Ascending aorta (tissue), 2 donors: ENCODE results near the gene KCTD10. TPM values are rescaled to one million over a fixed set of nuclear protein-coding genes. Genes with fewer than 3 reads are reported as not detected.

Source experiments
- DNase-seq, 2 donors: peaks; one replicate each; pipeline ENCODE4 v3.0.0-alpha.2; 2019; ENCODE audit warnings: low spot score in 2 of 2
- H3K27ac ChIP-seq, 2 donors: fragments of 200-600 bp; sonication (generic); one replicate each; pipeline ENCODE4 v1.5.1; 2016 to 2017; ENCODE audit warnings: mild to moderate bottlenecking in 1 of 2
- H3K27me3 ChIP-seq: fragments of 200-600 bp; sonication (generic); one replicate; pipeline ENCODE4 v1.5.1; 2017
- H3K36me3 ChIP-seq, 2 donors: fragments of 200-600 bp; sonication (generic); one replicate each; pipeline ENCODE4 v1.5.1; 2016
- H3K4me1 ChIP-seq, 2 donors: fragments of 200-600 bp; sonication (generic); one replicate each; pipeline ENCODE4 v1.5.1; 2016 to 2017; ENCODE audit warnings: mild to moderate bottlenecking in 1 of 2
- H3K4me3 ChIP-seq, 2 donors: fragments of 200-600 bp; sonication (generic); one replicate each; pipeline ENCODE4 v1.5.1; 2016 to 2017; ENCODE audit warnings: mild to moderate bottlenecking in 1 of 2
- H3K9me3 ChIP-seq, 2 donors: fragments of 200-600 bp; sonication (generic); one replicate each; pipeline ENCODE4 v1.5.1; 2016
- CTCF ChIP-seq, 3 experiments: fragments of 200-600 bp in 2 of 3; fragments of 450-650 bp in 1 of 3; sonication (generic) in 2 of 3; IDR thresholded peaks; one replicate each; pipeline ENCODE4 v1.5.1; 2016 to 2019; ENCODE audit warnings: antibody characterized with exemption in 3 of 3, mild to moderate bottlenecking in 1 of 3, moderate library complexity in 1 of 3
- intact Hi-C: fragments of 100-400 bp; cut with DNase I; formaldehyde crosslinking; loops from one replicate; pipeline ENCODE4 v1.15.1; 2023
- total RNA-seq: library from RNA; depleted of rRNA; stranded (reverse); fragments of >200 nt; gene quantifications from one replicate; pipeline ENCODE4 v1.1.0, GENCODE V29; 2016

The KCTD10 gene
- total RNA-seq, 1 donor from 2014 or later: 102 TPM

GRCh38 chr12:109494348-109494881 lies 17.3 kb upstream of the KCTD10 start:
- TF ChIP-seq CTCF (IDR thresholded peaks at IDR 0.05): no peak
- H3K36me3 ChIP-seq: peaks cover 71 to 93% of the 10 kb centered on the region in 2 donors
- intact Hi-C loops: no loop called here
- no peaks in the 10 kb centered on the region for H3K4me1 ChIP-seq
- no peak overlapping the region for H3K4me3 ChIP-seq
- DNase-seq: no peak
- no peak overlapping the region for H3K27ac ChIP-seq
- no peaks in the 10 kb centered on the region for H3K27me3 ChIP-seq
- no peaks in the 10 kb centered on the region for H3K9me3 ChIP-seq

DNA sequence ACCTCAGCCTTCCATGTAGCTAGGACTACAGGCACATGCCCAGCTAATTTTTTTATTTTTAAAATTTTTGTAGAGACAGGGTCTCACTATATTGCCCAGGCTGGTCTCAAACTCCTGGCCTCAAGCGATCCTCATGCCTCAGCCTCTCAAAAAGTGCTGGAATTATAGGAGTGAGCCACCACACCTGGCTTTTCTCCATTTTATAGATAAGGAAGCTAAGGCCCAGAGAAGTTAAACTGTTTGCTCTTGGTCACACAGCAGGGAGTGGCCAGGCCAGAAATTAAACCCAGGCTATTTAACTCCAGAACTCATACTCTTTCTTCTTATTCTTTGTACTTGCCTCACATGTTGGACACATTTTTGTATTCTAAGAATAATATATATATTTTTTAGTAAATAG lies 16.8 kb upstream of the KCTD10 start:
- H3K4me1 ChIP-seq: no peaks in the 10 kb centered on the region
- H3K9me3 ChIP-seq: no peaks in the 10 kb centered on the region
- H3K27me3 ChIP-seq: no peaks in the 10 kb centered on the region
- intact Hi-C loops: no loop called here
- H3K4me3 ChIP-seq: no peak overlapping the region
- no peak for DNase-seq
- no peak overlapping the region for H3K27ac ChIP-seq
- peaks cover 71 to 93% of the 10 kb centered on the region in 2 donors for H3K36me3 ChIP-seq
- no peak for TF ChIP-seq CTCF (IDR thresholded peaks at IDR 0.05)

GRCh38 chr12:109493090-109493489 lies 16.0 kb upstream of the KCTD10 start:
- Histone ChIP-seq H3K4me3 (no peak overlapping the region), H3K27me3 (no peaks in the 10 kb centered on the region), H3K9me3 (no peaks in the 10 kb centered on the region), H3K27ac (no peak overlapping the region), H3K4me1 (no peaks in the 10 kb centered on the region), H3K36me3 (peaks cover 72 to 93% of the 10 kb centered on the region in 2 donors)
- DNase-seq: no peak
- TF ChIP-seq CTCF (IDR thresholded peaks at IDR 0.05): no peak
- intact Hi-C loops: no loop called here

- no peak for TF ChIP-seq CTCF (IDR thresholded peaks at IDR 0.05)
- H3K4me1 ChIP-seq: no peaks in the 10 kb centered on the region
- H3K9me3 ChIP-seq: no peaks in the 10 kb centered on the region
- intact Hi-C loops: no loop called here
- H3K4me3 ChIP-seq: no peak overlapping the region
- no peak overlapping the region for H3K27ac ChIP-seq
- DNase-seq: no peak
- H3K36me3 ChIP-seq: peaks cover 72 to 93% of the 10 kb centered on the region in 2 donors
- no peaks in the 10 kb centered on the region for H3K27me3 ChIP-seq
These were observed 15.3 kb upstream of the KCTD10 start for GRCh38 chr12:109492371-109492770.

GRCh38 chr12:109491671-109492070 lies 14.6 kb upstream of the KCTD10 start:
- Histone ChIP-seq H3K4me3 (no peak overlapping the region), H3K36me3 (peaks cover 77 to 95% of the 10 kb centered on the region in 2 donors), H3K27ac (no peak overlapping the region), H3K4me1 (no peaks in the 10 kb centered on the region), H3K27me3 (no peaks in the 10 kb centered on the region), H3K9me3 (no peaks in the 10 kb centered on the region)
- intact Hi-C loops: no loop called here
- DNase-seq: no peak
- TF ChIP-seq CTCF (IDR thresholded peaks at IDR 0.05): no peak
